ENCODE measurements around the gene MPP3. TPM values are rescaled to one million over a fixed set of nuclear protein-coding genes. Genes with fewer than 3 reads are reported as not detected.

Gene MPP3
- total RNA-seq, 1 experiment from 2014 or later, result 19.5 TPM

GRCh38 chr17:43829738-43830137 lies 3.2 kb downstream of the MPP3 start:
- no peaks in the 10 kb centered on the region for H3K9me3 ChIP-seq (ENCODE audit: control insufficient read depth in 1 of 2, insufficient read depth in 1 of 2, low read depth in 1 of 2, low read length in 2 of 2)
- ChIA-PET RAD21 (ENCODE audit: low non-redundant PET in 1 of 2, low total read pairs in 2 of 2, uncharacterized antibody in 2 of 2, unreplicated experiment in 2 of 2) (no interaction called here), CTCF (no interaction called here), POLR2A (interaction anchor here (1.1 kb wide), 1 partner anchor 10 kb away, joined by 3 read pairs; no protein-coding TSS in a partner anchor)
- H3K4me3 ChIP-seq (replicated peaks in 1 of 2; ENCODE audit: low read depth in 1 of 2, low read length in 2 of 2), result no peak overlapping the region
- no peaks in the 10 kb centered on the region for H3K9me2 ChIP-seq (ENCODE audit: insufficient read depth)
- no peaks in the 10 kb centered on the region for H4K20me1 ChIP-seq (ENCODE audit: insufficient read depth)
- H3K36me3 ChIP-seq (ENCODE audit: control insufficient read depth in 1 of 2, insufficient read depth in 2 of 2, low read length in 2 of 2), result peaks cover 2 to 30% of the 10 kb centered on the region in 2 experiments; a peak in 3 of 4 replicates
- no TSS peak for BruUV-seq (replicated peaks)
- no peak overlapping the region for H2AFZ ChIP-seq (ENCODE audit: low read depth, low read length, poor library complexity, severe bottlenecking)
- no peak for TF ChIP-seq ATF3 (IDR thresholded peaks at IDR 0.05)
- no peak for TF ChIP-seq JUND (IDR thresholded peaks at IDR 0.05)
- no peak for TF ChIP-seq REST (IDR thresholded peaks at IDR 0.05; ENCODE audit: low read depth)
- no peak for TF ChIP-seq CBX3 (IDR thresholded peaks at IDR 0.05; ENCODE audit: low read depth)
- TF ChIP-seq SP1 (IDR thresholded peaks at IDR 0.05; ENCODE audit: low read depth), result no peak
- TF ChIP-seq ELF1 (IDR thresholded peaks at IDR 0.05; ENCODE audit: borderline replicate concordance, low read depth), result no peak
- TF ChIP-seq EGR1 (IDR thresholded peaks at IDR 0.05; ENCODE audit: low read depth), result no peak
- no peak for TF ChIP-seq RAD21 (IDR thresholded peaks at IDR 0.05; ENCODE audit: low read depth)
- TF ChIP-seq EZH2 (IDR thresholded peaks at IDR 0.05), result no peak
- TF ChIP-seq SRF (IDR thresholded peaks at IDR 0.05; ENCODE audit: low read depth), result no peak
- TF ChIP-seq YY1 (IDR thresholded peaks at IDR 0.05; ENCODE audit: extremely low read depth, insufficient replicate concordance, low read depth, low read length), result no peak
- no peak for TF ChIP-seq ZFX (IDR thresholded peaks at IDR 0.05)
- TF ChIP-seq MAX (IDR thresholded peaks at IDR 0.05), result no peak
- no peak for TF ChIP-seq POLR2AphosphoS5 (IDR thresholded peaks at IDR 0.05; ENCODE audit: low read depth, low read length)
- TF ChIP-seq CTCF (IDR thresholded peaks at IDR 0.05 in 2 of 3, conservative IDR thresholded peaks at IDR 0.05 in 1 of 3; ENCODE audit: borderline replicate concordance in 1 of 3, insufficient read depth in 1 of 3, low read depth in 2 of 3, low read length in 2 of 3), result no peak
- DNase-seq (ENCODE audit: low read depth, low spot score) (no peak), ATAC-seq (no peak)
- H3K27me3 ChIP-seq (ENCODE audit: insufficient read depth, low read length), result no peaks in the 10 kb centered on the region
- H3K4me1 ChIP-seq (ENCODE audit: control insufficient read depth in 1 of 2, insufficient read depth in 2 of 2, low read length in 2 of 2), result peaks cover 16 to 24% of the 10 kb centered on the region in 2 experiments
- intact Hi-C loops (cut with micrococcal nuclease), result no loop called here
- H3K4me2 ChIP-seq (ENCODE audit: low read length), result no peak overlapping the region
- H3K27ac ChIP-seq (ENCODE audit: low read depth, low read length), result no peak overlapping the region
- peaks cover 10% of the 10 kb centered on the region for H3K79me2 ChIP-seq (ENCODE audit: insufficient read depth, low read length)
- no peak overlapping the region for H3K9ac ChIP-seq (ENCODE audit: low read length)
